IPS-18c (cell line): ENCODE measurements around the gene HYOU1.
"Not testable (repeated sequence)": the region's sequence is repeated elsewhere in the genome, so short reads cannot be mapped to it uniquely, and the experiment has no call there.

ENCODE experiments used
- H3K4me3 ChIP-seq: 2 replicates; pipeline ENCODE4 v1.7.0; 2013; ENCODE audit warnings: low read depth, mild to moderate bottlenecking, low read length, moderate library complexity; ENCODE audit not compliant: insufficient read depth
- H3K9me3 ChIP-seq: one replicate; pipeline ENCODE4 v1.6.1; 2013; ENCODE audit warnings: mild to moderate bottlenecking, low read length, moderate library complexity; ENCODE audit not compliant: control insufficient read depth, insufficient read depth

Gene HYOU1

DNA sequence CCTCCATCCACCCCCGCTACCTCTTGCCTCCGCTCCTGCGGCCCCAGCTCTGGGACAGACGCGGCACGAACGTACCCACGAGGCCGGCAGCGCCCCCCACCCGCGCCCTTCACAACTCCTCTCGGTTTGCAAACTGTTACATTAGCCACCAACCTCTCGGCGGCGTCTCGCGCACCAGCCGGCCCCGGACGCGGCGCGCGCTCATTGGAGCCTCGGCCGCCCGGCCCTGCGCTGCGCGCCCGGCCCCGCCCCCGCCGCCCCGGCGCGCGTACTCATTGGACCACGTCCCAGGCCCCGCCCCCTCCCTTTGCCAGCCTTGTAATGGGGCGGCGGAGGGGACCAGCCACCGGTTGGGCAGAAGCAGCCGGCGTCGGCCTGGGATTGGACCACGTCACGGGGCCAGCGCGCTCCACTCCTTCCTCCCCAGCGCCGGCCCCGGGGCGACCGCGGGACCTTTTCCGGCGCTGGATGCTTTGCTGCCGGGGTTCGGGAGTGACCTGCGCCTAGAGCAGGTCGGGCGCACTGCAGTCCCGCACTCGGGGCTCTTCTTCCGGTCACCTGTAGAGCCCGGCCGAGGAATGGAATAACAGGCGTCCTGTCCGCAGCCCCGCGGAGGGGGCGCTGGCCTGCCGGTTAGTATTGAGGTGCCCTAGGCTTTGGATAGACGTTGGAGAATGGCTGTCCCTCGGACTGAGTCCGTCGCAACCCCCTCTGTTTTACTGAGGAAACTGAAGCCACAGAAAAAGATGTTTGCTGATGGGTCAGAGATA, at the start of gene HYOU1:
HYOU1 (minus strand) TSS at position 206 of the 770 bp plus-strand sequence. CDS start 1,045 bp downstream, outside the sequence.
- Histone ChIP-seq H3K9me3 (peaks cover 2% of the 10 kb centered on the region), H3K4me3 (peak within 1 kb of the TSS; percentile 91)

GRCh38 chr11:119103793-119104192, 46.8 kb upstream of the HYOU1 start:
- Histone ChIP-seq H3K9me3 (no peaks in the 10 kb centered on the region), H3K4me3 (no peak overlapping the region)

GRCh38 chr11:119103161-119103664, 46.2 kb upstream of the HYOU1 start:
- H3K9me3 ChIP-seq, H3K4me3 ChIP-seq: not testable (repeated sequence)

GRCh38 chr11:119101759-119102423, 44.9 kb upstream of the HYOU1 start, which contains the start of gene DPAGT1:
DPAGT1 (minus strand) TSS chr11:119101853; CDS start chr11:119101655, 198 bp downstream.
- peak within 1 kb of the TSS; percentile 92 for H3K4me3 ChIP-seq
- no peaks in the 10 kb centered on the region for H3K9me3 ChIP-seq

- Histone ChIP-seq H3K9me3 (no peaks in the 10 kb centered on the region), H3K4me3 (peak overlapping the region; percentile 92)
Measured at GRCh38 chr11:119100994-119101758, 44.2 kb upstream of the HYOU1 start.

- Histone ChIP-seq H3K4me3 (peak overlapping the region; percentile 92), H3K9me3 (no peaks in the 10 kb centered on the region)
Measured at GRCh38 chr11:119100246-119100970, 43.4 kb upstream of the HYOU1 start.

DNA sequence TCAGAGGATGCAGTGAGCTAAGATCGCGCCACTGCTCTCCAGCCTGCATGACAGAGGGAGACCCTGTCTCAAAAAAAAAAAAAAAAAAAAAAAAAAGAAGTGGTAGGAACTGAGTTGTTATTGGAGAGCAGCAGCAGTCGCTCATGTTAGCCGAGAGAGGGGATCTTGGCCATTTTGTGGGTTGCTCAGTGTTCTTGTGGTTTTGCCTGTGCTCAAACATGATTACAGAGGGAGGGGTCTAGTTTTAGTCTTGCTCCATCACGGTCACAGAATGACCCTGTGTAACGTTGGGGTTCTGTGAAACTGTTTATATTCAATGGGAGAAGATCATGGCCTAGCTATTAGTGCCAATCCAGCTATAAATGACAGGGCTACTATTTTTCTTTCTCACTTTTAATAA, 42.7 kb upstream of the HYOU1 start:
- no peaks in the 10 kb centered on the region for H3K9me3 ChIP-seq
- H3K4me3 ChIP-seq: no peak overlapping the region

DNA sequence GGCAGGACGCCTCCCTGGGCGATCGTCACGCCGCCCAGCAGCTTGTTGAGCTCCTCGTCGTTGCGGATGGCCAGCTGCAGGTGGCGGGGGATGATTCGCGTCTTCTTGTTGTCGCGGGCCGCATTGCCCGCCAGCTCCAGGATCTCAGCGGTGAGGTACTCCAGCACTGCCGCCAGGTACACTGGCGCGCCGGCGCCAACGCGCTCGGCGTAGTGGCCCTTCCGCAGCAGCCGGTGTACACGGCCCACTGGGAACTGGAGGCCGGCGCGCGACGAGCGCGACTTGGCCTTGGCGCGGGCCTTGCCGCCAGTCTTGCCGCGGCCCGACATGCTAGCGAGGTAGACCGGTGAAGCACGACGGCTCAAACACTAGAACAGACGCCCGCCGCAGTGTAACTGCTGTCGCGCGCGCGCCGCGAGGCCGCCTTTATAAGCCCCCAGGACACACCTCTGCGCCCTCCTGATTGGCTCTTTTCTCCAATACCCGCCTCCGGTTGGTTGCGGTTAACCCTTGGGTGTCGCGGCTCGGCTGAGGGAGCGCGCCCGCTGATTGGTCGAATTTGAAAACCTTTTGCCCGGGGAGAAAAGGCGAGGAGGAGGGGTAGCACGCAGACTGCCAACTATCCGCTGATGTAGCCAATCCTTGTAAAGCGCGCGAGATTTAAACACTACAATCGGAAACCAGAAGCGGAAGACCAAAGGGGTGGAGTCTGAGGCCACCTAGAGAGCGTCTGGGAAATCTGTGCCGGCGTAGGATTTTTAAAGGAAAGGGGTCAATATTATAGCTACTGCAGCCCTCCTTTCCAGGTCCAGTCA, 38.3 kb upstream of the HYOU1 start:
- no peaks in the 10 kb centered on the region for H3K9me3 ChIP-seq
- peak overlapping the region; percentile 91 for H3K4me3 ChIP-seq

DNA sequence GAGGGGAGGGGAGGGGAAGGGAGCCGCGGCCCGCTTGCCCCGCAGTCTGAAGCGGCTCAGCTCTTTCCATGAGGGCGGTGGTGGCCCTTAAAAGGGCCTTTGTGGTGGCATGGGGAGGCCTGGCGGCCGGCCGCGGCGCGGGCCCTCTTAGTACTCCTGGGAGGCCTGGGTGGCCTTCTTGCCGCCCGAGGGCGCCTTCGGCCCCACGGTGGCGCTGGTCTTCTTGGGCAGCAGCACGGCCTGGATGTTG, 37.7 kb upstream of the HYOU1 start:
- no peaks in the 10 kb centered on the region for H3K9me3 ChIP-seq
- H3K4me3 ChIP-seq: peak overlapping the region; percentile 91

- peak overlapping the region; percentile 91 for H3K4me3 ChIP-seq
Measured at GRCh38 chr11:119093942-119094815, 37.2 kb upstream of the HYOU1 start.

DNA sequence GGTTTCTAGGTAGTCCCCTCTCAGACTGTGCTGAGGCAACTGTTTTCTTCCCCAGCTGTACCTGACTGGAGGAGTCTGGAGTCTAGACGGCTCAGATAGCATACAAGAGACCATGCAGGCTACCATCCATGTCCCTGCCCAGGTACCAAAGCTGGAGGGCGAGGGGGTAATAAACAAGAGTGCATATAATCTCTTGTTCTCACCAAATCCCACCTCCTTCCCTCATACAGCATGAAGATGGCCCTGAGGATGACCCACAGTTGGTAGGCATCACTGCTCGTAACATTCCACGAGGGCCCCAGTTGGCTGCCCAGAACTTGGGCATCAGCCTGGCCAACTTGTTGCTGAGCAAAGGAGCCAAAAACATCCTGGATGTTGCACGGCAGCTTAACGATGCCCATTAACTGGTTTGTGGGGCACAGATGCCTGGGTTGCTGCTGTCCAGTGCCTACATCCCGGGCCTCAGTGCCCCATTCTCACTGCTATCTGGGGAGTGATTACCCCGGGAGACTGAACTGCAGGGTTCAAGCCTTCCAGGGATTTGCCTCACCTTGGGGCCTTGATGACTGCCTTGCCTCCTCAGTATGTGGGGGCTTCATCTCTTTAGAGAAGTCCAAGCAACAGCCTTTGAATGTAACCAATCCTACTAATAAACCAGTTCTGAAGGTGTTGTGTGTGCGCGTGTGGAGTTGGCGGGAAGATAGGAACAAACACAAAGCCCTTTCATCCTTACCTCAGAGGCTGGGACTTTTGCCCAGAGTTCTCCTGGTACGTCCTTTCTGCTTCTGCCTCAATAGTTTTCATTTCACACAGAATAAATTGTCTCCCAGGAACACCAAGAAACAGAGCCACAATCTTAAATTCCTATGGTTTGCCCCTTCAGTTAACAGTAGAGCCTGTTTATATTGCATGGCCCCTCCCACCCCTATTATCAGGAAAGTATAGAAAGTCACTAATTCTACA, 36.2 kb upstream of the HYOU1 start:
- Histone ChIP-seq H3K9me3 (no peaks in the 10 kb centered on the region), H3K4me3 (peak overlapping the region; percentile 91)

More at GRCh38 chr11:119093942-119094815, 37.2 kb upstream of the HYOU1 start:
- H3K9me3 ChIP-seq: no peaks in the 10 kb centered on the region

GRCh38 chr11:119091966-119092879, 35.2 kb upstream of the HYOU1 start:
- no peaks in the 10 kb centered on the region for H3K9me3 ChIP-seq
- H3K4me3 ChIP-seq: peak overlapping the region; percentile 91

GRCh38 chr11:119091178-119091577, 34.2 kb upstream of the HYOU1 start:
- H3K9me3 ChIP-seq: no peaks in the 10 kb centered on the region
- no peak overlapping the region for H3K4me3 ChIP-seq

DNA sequence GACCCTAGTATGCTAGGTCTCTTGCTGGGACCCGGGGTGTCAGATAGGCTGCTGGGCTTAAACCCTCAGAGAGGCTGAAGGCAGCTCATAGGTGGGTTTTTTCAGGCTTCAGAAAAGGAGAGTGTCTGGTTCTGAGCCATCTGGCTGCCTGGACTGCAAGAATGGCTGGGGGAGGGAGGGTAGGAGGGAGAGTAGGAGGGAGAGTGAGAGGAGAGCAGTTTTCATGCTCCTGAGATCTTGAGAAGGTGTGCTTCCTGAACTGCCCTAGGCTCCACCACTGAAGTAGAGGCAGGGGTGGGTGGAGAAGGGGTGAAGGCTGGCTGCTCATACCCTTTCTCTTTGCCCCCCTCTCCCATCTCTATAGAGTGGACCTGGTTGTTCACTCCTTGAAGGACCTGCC, 32.3 kb upstream of the HYOU1 start:
- Histone ChIP-seq H3K4me3 (no peak overlapping the region), H3K9me3 (no peaks in the 10 kb centered on the region)
